GM12892 (cell line): ENCODE results near the gene SORCS2.

Experiments
- POLR2A ChIP-seq: IDR thresholded peaks from 2 replicates; pipeline ENCODE4 v1.6.1; 2011; ENCODE audit warnings: low read depth, low read length, control low read depth
- POLR2AphosphoS5 ChIP-seq: IDR thresholded peaks from 2 replicates; pipeline ENCODE4 v1.6.1; 2011; ENCODE audit warnings: low read depth, low read length, control low read depth
- TAF1 ChIP-seq: IDR thresholded peaks from 2 replicates; pipeline ENCODE4 v1.6.1; 2011; ENCODE audit warnings: low read depth, mild to moderate bottlenecking, control low read depth, low read length, borderline replicate concordance

DNA sequence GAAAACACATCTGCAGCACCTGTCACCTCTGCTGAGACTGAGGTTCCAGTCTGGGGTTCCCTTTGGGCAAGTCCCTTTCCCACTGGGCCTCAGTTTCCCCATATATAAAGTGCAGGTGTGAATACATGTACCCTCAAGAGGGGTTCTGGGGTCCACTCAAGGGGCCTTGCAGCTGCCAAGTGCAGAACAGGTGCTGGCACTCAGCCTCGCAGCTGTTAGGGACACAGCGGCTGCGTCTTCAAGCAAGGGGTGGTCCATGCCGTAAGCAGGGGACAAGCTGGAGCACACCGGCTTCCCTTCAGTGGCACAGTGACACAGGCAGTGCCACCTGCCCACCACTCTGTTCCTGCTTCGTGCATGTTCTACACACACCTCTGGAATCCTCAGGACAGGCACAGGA is 329.3 kb downstream of the SORCS2 start:
- TF ChIP-seq TAF1 (no peak), POLR2A (no peak), POLR2AphosphoS5 (no peak)
